K562 treated with DMSO at 1 percent for 24 hours (cell line): ENCODE measurements around the gene PLA2G4E. TPM values are rescaled to one million over a fixed set of nuclear protein-coding genes. Genes with fewer than 3 reads are reported as not detected.

ENCODE experiments used
- total RNA-seq: library from RNA; unstranded; fragments of 300-600 nt; gene quantifications from 2 replicates; pipeline ENCODE4 v1.2.3, GENCODE V29; 2022; ENCODE audit warnings: low read depth; ENCODE audit not compliant: insufficient read depth

The PLA2G4E gene, protein sequence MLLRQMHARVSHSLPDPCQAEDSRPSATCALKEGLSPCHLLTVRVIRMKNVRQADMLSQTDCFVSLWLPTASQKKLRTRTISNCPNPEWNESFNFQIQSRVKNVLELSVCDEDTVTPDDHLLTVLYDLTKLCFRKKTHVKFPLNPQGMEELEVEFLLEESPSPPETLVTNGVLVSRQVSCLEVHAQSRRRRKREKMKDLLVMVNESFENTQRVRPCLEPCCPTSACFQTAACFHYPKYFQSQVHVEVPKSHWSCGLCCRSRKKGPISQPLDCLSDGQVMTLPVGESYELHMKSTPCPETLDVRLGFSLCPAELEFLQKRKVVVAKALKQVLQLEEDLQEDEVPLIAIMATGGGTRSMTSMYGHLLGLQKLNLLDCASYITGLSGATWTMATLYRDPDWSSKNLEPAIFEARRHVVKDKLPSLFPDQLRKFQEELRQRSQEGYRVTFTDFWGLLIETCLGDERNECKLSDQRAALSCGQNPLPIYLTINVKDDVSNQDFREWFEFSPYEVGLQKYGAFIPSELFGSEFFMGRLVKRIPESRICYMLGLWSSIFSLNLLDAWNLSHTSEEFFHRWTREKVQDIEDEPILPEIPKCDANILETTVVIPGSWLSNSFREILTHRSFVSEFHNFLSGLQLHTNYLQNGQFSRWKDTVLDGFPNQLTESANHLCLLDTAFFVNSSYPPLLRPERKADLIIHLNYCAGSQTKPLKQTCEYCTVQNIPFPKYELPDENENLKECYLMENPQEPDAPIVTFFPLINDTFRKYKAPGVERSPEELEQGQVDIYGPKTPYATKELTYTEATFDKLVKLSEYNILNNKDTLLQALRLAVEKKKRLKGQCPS
- not detected in 2 replicates for total RNA-seq

DNA sequence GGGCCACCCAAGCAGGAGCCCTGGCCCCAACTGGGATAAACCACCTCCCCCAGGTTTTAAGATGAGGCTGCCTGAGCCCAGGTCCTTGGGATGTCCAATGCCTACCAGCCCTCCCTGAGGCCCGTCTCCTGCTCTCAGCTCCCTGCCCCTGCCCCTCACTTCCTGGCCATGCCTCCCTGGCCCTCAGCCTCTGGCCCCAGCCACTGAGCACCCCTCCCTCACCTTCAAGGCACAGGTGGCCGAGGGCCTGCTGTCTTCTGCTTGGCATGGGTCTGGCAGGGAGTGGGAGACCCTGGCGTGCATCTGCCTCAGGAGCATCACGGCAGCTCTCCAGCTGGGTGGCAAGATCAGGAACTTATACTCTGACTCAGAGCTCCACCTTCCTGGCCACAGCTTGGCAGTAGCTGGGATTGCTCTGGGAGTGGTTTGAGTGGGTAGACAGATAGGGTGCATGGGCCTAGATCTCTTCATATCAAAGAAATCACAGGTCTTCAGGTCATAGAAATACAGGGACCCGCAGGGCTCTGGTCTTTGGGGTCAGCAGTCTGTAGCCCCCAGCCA lies at the start of gene PLA2G4E:
Gene PLA2G4E (minus strand): TSS at position 330 of the 561 bp plus-strand sequence. CDS start 12 bp downstream, at position 318.

DNA sequence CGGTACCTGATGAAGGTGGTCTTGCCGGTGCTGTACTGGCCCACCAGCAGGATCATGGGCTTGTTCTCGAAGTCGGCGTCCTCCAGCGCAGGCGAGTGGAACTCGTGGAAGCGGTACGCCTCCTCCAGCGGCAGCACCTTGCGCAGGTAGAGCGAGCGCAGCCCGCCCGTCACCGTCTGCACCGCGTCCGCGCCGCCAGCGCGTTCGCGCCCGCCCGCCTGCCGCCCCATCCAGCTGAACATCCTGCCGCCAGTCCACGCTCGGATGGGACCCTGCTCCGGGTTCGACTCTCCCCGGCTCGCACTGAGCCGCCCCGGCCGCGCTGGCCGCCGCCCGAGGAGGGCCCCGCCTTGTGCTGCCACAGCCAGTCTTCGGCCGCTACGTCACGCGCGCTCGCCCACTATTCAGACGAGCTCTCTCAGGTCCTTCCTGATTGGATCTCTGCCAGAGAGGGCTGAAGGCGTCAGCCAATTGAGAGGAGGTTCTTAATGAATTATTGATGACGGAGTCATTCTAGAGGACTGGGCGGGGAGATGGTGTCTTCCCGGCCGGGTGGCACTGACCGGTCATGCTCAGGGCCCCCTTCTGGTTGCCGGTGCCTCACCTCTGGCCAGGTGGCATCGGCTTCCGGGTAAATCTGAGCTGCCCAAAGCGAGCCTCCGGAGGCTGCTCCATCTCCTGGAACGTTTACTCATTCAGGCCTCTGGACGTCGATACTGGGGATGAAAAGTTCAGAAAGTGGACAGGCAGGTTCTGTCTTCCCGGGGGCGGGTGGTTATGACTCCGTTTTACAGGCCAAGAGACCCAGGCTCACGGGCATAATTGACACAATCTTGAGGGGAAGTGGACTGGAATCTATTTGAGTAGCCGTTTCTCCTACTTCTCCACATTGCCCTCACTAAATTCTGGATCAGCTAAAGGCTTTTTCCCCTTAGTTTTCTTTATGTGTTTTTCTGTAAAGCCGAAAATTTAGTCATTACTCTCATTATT lies 48.3 kb downstream of the PLA2G4E start, which contains the start of gene EHD4:
Gene EHD4 (minus strand): TSS at position 305 of the 990 bp plus-strand sequence. CDS start 63 bp downstream, at position 242.

Other genes starting within 250 kb of the PLA2G4E start
- gene MAPKBP1, start 246.6 kb downstream of the PLA2G4E start, total RNA-seq, result 10.7 and 11.1 TPM in 2 replicates
- 14.4 and 14.5 TPM in 2 replicates for gene JMJD7, start 192.9 kb downstream of the PLA2G4E start, total RNA-seq
- 4.6 and 8.3 TPM in 2 replicates for gene PLA2G4B, start 182.2 kb downstream of the PLA2G4E start, total RNA-seq
- gene SPTBN5, start 127.0 kb downstream of the PLA2G4E start, total RNA-seq, result 0.02 TPM in 1 of 2 replicates, not detected in the other
- 8.1 and 10.4 TPM in 2 replicates for gene EHD4, start 48.5 kb downstream of the PLA2G4E start, total RNA-seq
- gene PLA2G4D, start 73.5 kb upstream of the PLA2G4E start, total RNA-seq, result not detected in 2 replicates
- not detected in 2 replicates for gene PLA2G4F, start 135.6 kb upstream of the PLA2G4E start, total RNA-seq
- gene VPS39, start 187.3 kb upstream of the PLA2G4E start, total RNA-seq, result 38.7 and 41.8 TPM in 2 replicates